Effector memory CD8-positive, alpha-beta T cell (primary cell): ENCODE measurements around the gene ANO6.
"Not testable (repeated sequence)": the region's sequence is repeated elsewhere in the genome, so short reads cannot be mapped to it uniquely, and the experiment has no call there.

Source experiments
- ATAC-seq: fragments of 150-1000 bp; cut with Tn5 transposase; replicated peaks from 2 replicates; pipeline ENCODE4 v1.10.0; 2021; ENCODE audit warnings: mild to moderate bottlenecking, moderate library complexity
- DNase-seq, 3 experiments: peaks; one replicate each; pipeline ENCODE4 v3.0.0; 2021
- H3K27ac Mint-ChIP-seq, 2 donors: one replicate each; pipeline ENCODE4 v1.8.0; 2022; ENCODE audit warnings: mild to moderate bottlenecking in 2 of 2, mixed read lengths in 2 of 2, moderate library complexity in 2 of 2
- H3K27me3 Mint-ChIP-seq, 2 donors: one replicate each; pipeline ENCODE4 v1.8.0; 2022; ENCODE audit warnings: mixed read lengths in 2 of 2
- H3K36me3 Mint-ChIP-seq: one replicate; pipeline ENCODE4 v1.8.0; 2022; ENCODE audit warnings: mild to moderate bottlenecking, moderate library complexity, mixed read lengths; ENCODE audit not compliant: insufficient read depth
- H3K4me1 Mint-ChIP-seq, 2 donors: one replicate each; pipeline ENCODE4 v1.8.0; 2022; ENCODE audit warnings: low read depth in 2 of 2, mixed read lengths in 2 of 2
- H3K4me3 Mint-ChIP-seq, 2 donors: one replicate each; pipeline ENCODE4 v1.8.0; 2022; ENCODE audit warnings: mild to moderate bottlenecking in 2 of 2, mixed read lengths in 2 of 2, moderate library complexity in 2 of 2
- H3K9me3 Mint-ChIP-seq, 2 donors: one replicate each; pipeline ENCODE4 v1.8.0; 2022; ENCODE audit warnings: mixed read lengths in 2 of 2

ANO6 gene

GRCh38 chr12:45235087-45236025 lies 19.5 kb downstream of the ANO6 start:
- no peak for ATAC-seq
- no peak overlapping the region for H3K4me3 Mint-ChIP-seq
- H3K36me3 Mint-ChIP-seq, result no peaks in the 10 kb centered on the region
- no peaks in the 10 kb centered on the region for H3K9me3 Mint-ChIP-seq
- H3K27ac Mint-ChIP-seq, result peak overlapping the region; percentile 9 to 20
- peaks cover 28 to 43% of the 10 kb centered on the region in 2 donors for H3K4me1 Mint-ChIP-seq
- DNase-seq, result no peak
- no peaks in the 10 kb centered on the region for H3K27me3 Mint-ChIP-seq

GRCh38 chr12:45236383-45236782 lies 20.5 kb downstream of the ANO6 start:
- DNase-seq, ATAC-seq, H3K9me3 Mint-ChIP-seq, H3K27ac Mint-ChIP-seq, H3K27me3 Mint-ChIP-seq, H3K36me3 Mint-ChIP-seq, H3K4me3 Mint-ChIP-seq: not testable (repeated sequence)
- H3K4me1 Mint-ChIP-seq, result peaks cover 33 to 50% of the 10 kb centered on the region in 2 donors

GRCh38 chr12:45242180-45242579 lies 26.3 kb downstream of the ANO6 start:
- no peak overlapping the region for H3K4me3 Mint-ChIP-seq
- H3K4me1 Mint-ChIP-seq, result peaks cover 25 to 58% of the 10 kb centered on the region in 2 donors
- DNase-seq (no peak), ATAC-seq (no peak)
- H3K9me3 Mint-ChIP-seq, result no peaks in the 10 kb centered on the region
- no peaks in the 10 kb centered on the region for H3K27me3 Mint-ChIP-seq
- H3K36me3 Mint-ChIP-seq, result no peaks in the 10 kb centered on the region
- no peak overlapping the region for H3K27ac Mint-ChIP-seq

- DNase-seq (no peak), ATAC-seq (no peak)
- Mint-ChIP-seq H3K27me3 (no peaks in the 10 kb centered on the region), H3K4me1 (peaks cover 23 to 51% of the 10 kb centered on the region in 2 donors), H3K36me3 (no peaks in the 10 kb centered on the region), H3K9me3 (peaks cover 0 to 1% of the 10 kb centered on the region in 2 donors), H3K27ac (peak overlapping the region; percentile 77 to 78), H3K4me3 (peak overlapping the region; percentile 63 to 69)
Observed at GRCh38 chr12:45243963-45244362, 28.1 kb downstream of the ANO6 start.

GRCh38 chr12:45244561-45245343 lies 28.9 kb downstream of the ANO6 start:
- H3K27ac Mint-ChIP-seq, result peak overlapping the region; percentile 77 to 78
- peaks cover 16 to 48% of the 10 kb centered on the region in 2 donors for H3K4me1 Mint-ChIP-seq
- no peaks in the 10 kb centered on the region for H3K27me3 Mint-ChIP-seq
- H3K36me3 Mint-ChIP-seq, result no peaks in the 10 kb centered on the region
- ATAC-seq (peak; percentile 79), DNase-seq (no peak)
- peak overlapping the region; percentile 63 to 69 for H3K4me3 Mint-ChIP-seq
- H3K9me3 Mint-ChIP-seq, result peaks cover 0 to 1% of the 10 kb centered on the region in 2 donors

GRCh38 chr12:45246236-45246635 lies 30.3 kb downstream of the ANO6 start:
- no peak overlapping the region for H3K27ac Mint-ChIP-seq
- no peaks in the 10 kb centered on the region for H3K27me3 Mint-ChIP-seq
- no peaks in the 10 kb centered on the region for H3K36me3 Mint-ChIP-seq
- no peak overlapping the region for H3K4me3 Mint-ChIP-seq
- DNase-seq (no peak), ATAC-seq (no peak)
- peaks cover 0 to 1% of the 10 kb centered on the region in 2 donors for H3K9me3 Mint-ChIP-seq
- peaks cover 11 to 38% of the 10 kb centered on the region in 2 donors for H3K4me1 Mint-ChIP-seq

- H3K9me3 Mint-ChIP-seq, result peaks cover 0 to 1% of the 10 kb centered on the region in 2 donors
- DNase-seq (no peak), ATAC-seq (no peak)
- H3K4me3 Mint-ChIP-seq, result no peak overlapping the region
- peaks cover 6% of the 10 kb centered on the region for H3K36me3 Mint-ChIP-seq
- H3K27me3 Mint-ChIP-seq, result no peaks in the 10 kb centered on the region
- no peak overlapping the region for H3K27ac Mint-ChIP-seq
- H3K4me1 Mint-ChIP-seq, result peaks cover 8 to 30% of the 10 kb centered on the region in 2 donors
Observed at GRCh38 chr12:45247589-45247988, 31.7 kb downstream of the ANO6 start.

- Mint-ChIP-seq H3K9me3 (peaks cover 0 to 1% of the 10 kb centered on the region in 2 donors), H3K4me3 (no peak overlapping the region), H3K4me1 (peaks cover 10 to 30% of the 10 kb centered on the region in 2 donors), H3K36me3 (peaks cover 7% of the 10 kb centered on the region), H3K27me3 (no peaks in the 10 kb centered on the region), H3K27ac (no peak overlapping the region)
- ATAC-seq (no peak), DNase-seq (no peak)
Observed at GRCh38 chr12:45248095-45248494, 32.2 kb downstream of the ANO6 start.

- Mint-ChIP-seq H3K36me3 (peaks cover 7% of the 10 kb centered on the region), H3K9me3 (no peaks in the 10 kb centered on the region), H3K27me3 (no peaks in the 10 kb centered on the region), H3K4me1 (peaks cover 22 to 30% of the 10 kb centered on the region in 2 donors), H3K4me3 (no peak overlapping the region), H3K27ac (peak overlapping the region in 1 of 2 donors; percentile 20)
- ATAC-seq, result no peak
- no peak for DNase-seq
Observed at GRCh38 chr12:45254254-45254653, 38.4 kb downstream of the ANO6 start.

- no peaks in the 10 kb centered on the region for H3K9me3 Mint-ChIP-seq
- H3K27me3 Mint-ChIP-seq, result no peaks in the 10 kb centered on the region
- DNase-seq (no peak), ATAC-seq (no peak)
- H3K4me1 Mint-ChIP-seq, result peaks cover 23 to 28% of the 10 kb centered on the region in 2 donors
- peaks cover 7% of the 10 kb centered on the region for H3K36me3 Mint-ChIP-seq
- H3K4me3 Mint-ChIP-seq, result no peak overlapping the region
- H3K27ac Mint-ChIP-seq, result peak overlapping the region in 1 of 2 donors; percentile 1
Observed at GRCh38 chr12:45256721-45257120, 40.8 kb downstream of the ANO6 start.

GRCh38 chr12:45257185-45257930 lies 41.5 kb downstream of the ANO6 start:
- Mint-ChIP-seq H3K4me1 (peaks cover 23 to 28% of the 10 kb centered on the region in 2 donors), H3K9me3 (no peaks in the 10 kb centered on the region), H3K27me3 (no peaks in the 10 kb centered on the region), H3K27ac (peak overlapping the region in 1 of 2 donors; percentile 1), H3K36me3 (peaks cover 6% of the 10 kb centered on the region), H3K4me3 (peak overlapping the region; percentile 8 to 20)
- DNase-seq, result no peak
- ATAC-seq, result peak; percentile 69

- Mint-ChIP-seq H3K9me3 (no peaks in the 10 kb centered on the region), H3K36me3 (peaks cover 3% of the 10 kb centered on the region), H3K27ac (no peak overlapping the region), H3K4me3 (no peak overlapping the region), H3K27me3 (no peaks in the 10 kb centered on the region), H3K4me1 (peaks cover 20 to 34% of the 10 kb centered on the region in 2 donors)
- DNase-seq (no peak), ATAC-seq (no peak)
Observed at GRCh38 chr12:45259675-45260074, 43.8 kb downstream of the ANO6 start.
